Neural progenitor cell (in vitro differentiated cells): ENCODE data around the gene C20orf204.

Source experiments
- CTCF ChIP-seq: fragments of 200-600 bp; sonication (generic); IDR thresholded peaks from 2 replicates; pipeline ENCODE4 v1.5.1; 2017; ENCODE audit warnings: antibody characterized with exemption, mild to moderate bottlenecking
- EZH2 ChIP-seq: fragments of 200-600 bp; sonication (generic); IDR thresholded peaks from 2 replicates; pipeline ENCODE4 v1.6.1; 2017; ENCODE audit warnings: antibody characterized with exemption, mild to moderate bottlenecking, moderate library complexity
- EZH2phosphoT487 ChIP-seq: fragments of 200-600 bp; sonication (generic); IDR thresholded peaks from 2 replicates; pipeline ENCODE4 v1.6.1; 2017; ENCODE audit warnings: antibody characterized with exemption

- no peak for TF ChIP-seq CTCF
- TF ChIP-seq EZH2phosphoT487 = no peak
- no peak for TF ChIP-seq EZH2
Measured at GRCh38 chr20:64051561-64052325, 15.8 kb downstream of the C20orf204 start.
